Esophagus squamous epithelium (tissue), 5 donors: ENCODE results near the gene OPTC. TPM values are rescaled to one million over a fixed set of nuclear protein-coding genes. Genes with fewer than 3 reads are reported as not detected.

ENCODE experiments used
- DNase-seq: peaks from one replicate; lab custom pipeline; 2025; lab: John Stamatoyannopoulos, UW
- H3K27ac ChIP-seq, 4 donors: fragments of 200-600 bp; sonication (generic); one replicate each; pipeline ENCODE4 v1.5.1; 2016 to 2019; ENCODE audit warnings: mild to moderate bottlenecking in 1 of 4
- H3K27me3 ChIP-seq, 4 donors: fragments of 200-600 bp; sonication (generic); 1 replicate in 3 of 4; 2 replicates in 1 of 4; pipeline versions ENCODE4 v1.5.1 to v1.6.0; 2017 to 2021; ENCODE audit warnings: antibody characterized with exemption in 1 of 4
- H3K36me3 ChIP-seq, 3 donors: fragments of 200-600 bp; sonication (generic); one replicate each; pipeline ENCODE4 v1.5.1; 2016 to 2019
- H3K4me1 ChIP-seq, 3 donors: fragments of 200-600 bp; sonication (generic); one replicate each; pipeline ENCODE4 v1.5.1; 2017 to 2019
- H3K4me3 ChIP-seq, 4 donors: fragments of 200-600 bp; sonication (generic); 1 replicate in 3 of 4; 2 replicates in 1 of 4; pipeline ENCODE4 v1.5.1; 2016 to 2019; ENCODE audit warnings: mild to moderate bottlenecking in 2 of 4, moderate library complexity in 1 of 4
- H3K9me3 ChIP-seq, 3 donors: fragments of 200-600 bp; sonication (generic); one replicate each; pipeline ENCODE4 v1.5.1; 2016 to 2019
- POLR2A ChIP-seq, 4 donors: fragments of 450-650 bp; IDR thresholded peaks; one replicate each; pipeline ENCODE4 v1.6.1; 2017; ENCODE audit warnings: antibody characterized with exemption in 4 of 4, mild to moderate bottlenecking in 4 of 4, moderate library complexity in 3 of 4
- WGBS, 2 donors: methylation state at CpG; one replicate each; pipeline ENCODE4 v1.1.5; 2018; 5-methylcytosine and 5-hydroxymethylcytosine counted together
- intact Hi-C: fragments of 100-400 bp; cut with DNase I; formaldehyde crosslinking; loops from one replicate; pipeline ENCODE4 v1.15.0; 2022
- total RNA-seq, 4 donors: library from RNA; depleted of rRNA; stranded (reverse); fragments of >200 nt; gene quantifications; one replicate each; pipeline ENCODE4 v1.1.0, GENCODE V29; 2016
- TF ChIP-seq, protein P1 (sequence below), 6 experiments: fragments of 450-650 bp in 4 of 6; fragments of 200-600 bp in 2 of 6; sonication (generic) in 2 of 6; IDR thresholded peaks; one replicate each; pipeline ENCODE4 v1.5.1; 2016 to 2019; ENCODE audit warnings: antibody characterized with exemption in 6 of 6, mild to moderate bottlenecking in 4 of 6, moderate library complexity in 4 of 6
- donor health status: DM: yes; HTN: yes; CAD: no.

Gene OPTC
- total RNA-seq, 4 donors from 2014 or later: not detected

DNA sequence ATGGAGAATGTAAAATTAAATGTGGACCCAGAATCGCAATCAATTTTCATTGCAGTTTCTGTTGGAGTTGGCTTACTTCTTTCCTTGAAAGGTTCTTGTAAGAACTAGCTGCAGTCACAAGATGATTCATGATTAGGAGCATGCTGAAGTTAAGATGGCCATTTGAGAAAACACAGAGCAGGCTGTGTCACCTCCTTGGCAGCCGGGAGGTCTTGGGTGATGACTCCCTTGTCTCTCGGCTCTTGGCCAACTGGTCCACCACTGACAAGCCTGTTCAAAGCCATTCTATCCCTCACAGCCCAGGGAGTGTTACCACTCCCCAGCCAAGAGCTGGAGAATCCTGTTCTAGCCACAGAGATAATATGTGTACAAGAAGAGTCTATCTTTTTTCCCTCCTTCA is 40.6 kb downstream of the OPTC start:
- no peaks in the 10 kb centered on the region for H3K36me3 ChIP-seq
- no peaks in the 10 kb centered on the region for H3K27me3 ChIP-seq
- no peak overlapping the region for H3K4me3 ChIP-seq
- WGBS, 2 donors: 37 to 50% methylated on average over 3 of the region's 3 CpGs
- no peak for TF ChIP-seq POLR2A (IDR thresholded peaks at IDR 0.05)
- TF ChIP-seq, protein P1, sequence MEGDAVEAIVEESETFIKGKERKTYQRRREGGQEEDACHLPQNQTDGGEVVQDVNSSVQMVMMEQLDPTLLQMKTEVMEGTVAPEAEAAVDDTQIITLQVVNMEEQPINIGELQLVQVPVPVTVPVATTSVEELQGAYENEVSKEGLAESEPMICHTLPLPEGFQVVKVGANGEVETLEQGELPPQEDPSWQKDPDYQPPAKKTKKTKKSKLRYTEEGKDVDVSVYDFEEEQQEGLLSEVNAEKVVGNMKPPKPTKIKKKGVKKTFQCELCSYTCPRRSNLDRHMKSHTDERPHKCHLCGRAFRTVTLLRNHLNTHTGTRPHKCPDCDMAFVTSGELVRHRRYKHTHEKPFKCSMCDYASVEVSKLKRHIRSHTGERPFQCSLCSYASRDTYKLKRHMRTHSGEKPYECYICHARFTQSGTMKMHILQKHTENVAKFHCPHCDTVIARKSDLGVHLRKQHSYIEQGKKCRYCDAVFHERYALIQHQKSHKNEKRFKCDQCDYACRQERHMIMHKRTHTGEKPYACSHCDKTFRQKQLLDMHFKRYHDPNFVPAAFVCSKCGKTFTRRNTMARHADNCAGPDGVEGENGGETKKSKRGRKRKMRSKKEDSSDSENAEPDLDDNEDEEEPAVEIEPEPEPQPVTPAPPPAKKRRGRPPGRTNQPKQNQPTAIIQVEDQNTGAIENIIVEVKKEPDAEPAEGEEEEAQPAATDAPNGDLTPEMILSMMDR (IDR thresholded peaks at IDR 0.05): no peak
- H3K9me3 ChIP-seq: no peaks in the 10 kb centered on the region
- no peak for DNase-seq
- peaks cover 4 to 24% (median 6%) of the 10 kb centered on the region in 3 donors for H3K4me1 ChIP-seq
- intact Hi-C loops: no loop called here
- H3K27ac ChIP-seq: peak overlapping the region in 3 of 4 donors; percentile 45 to 74 (median 57)

DNA sequence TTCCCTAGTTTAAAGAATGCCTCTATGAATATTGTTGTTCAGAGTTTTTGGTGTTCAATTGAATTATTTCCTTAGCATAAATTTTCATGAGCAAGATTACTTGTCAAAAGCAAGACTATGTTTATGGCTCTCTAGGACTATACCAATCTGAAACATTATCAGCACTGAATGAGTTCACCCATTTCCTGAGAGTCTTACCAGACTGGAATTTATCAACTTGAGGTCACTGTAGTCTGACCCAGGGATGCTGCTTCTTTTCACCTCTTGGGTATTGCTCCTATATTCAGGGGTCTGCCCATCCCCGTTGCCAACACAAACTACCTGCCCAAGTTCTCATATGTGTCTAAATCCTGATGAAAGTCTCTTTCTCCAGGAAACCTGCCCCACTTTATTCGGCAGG is 42.6 kb downstream of the OPTC start:
- no peak for DNase-seq
- Histone ChIP-seq H3K36me3 (no peaks in the 10 kb centered on the region), H3K9me3 (no peaks in the 10 kb centered on the region), H3K27me3 (no peaks in the 10 kb centered on the region), H3K27ac (no peak overlapping the region), H3K4me1 (peaks cover 4 to 24% (median 6%) of the 10 kb centered on the region in 3 donors), H3K4me3 (no peak overlapping the region)
- intact Hi-C loops: no loop called here
- no peak for TF ChIP-seq POLR2A (IDR thresholded peaks at IDR 0.05)
- TF ChIP-seq, protein P1 (IDR thresholded peaks at IDR 0.05): no peak
- WGBS, 2 donors: 57 to 63% methylated on average over 2 of the region's 2 CpGs

DNA sequence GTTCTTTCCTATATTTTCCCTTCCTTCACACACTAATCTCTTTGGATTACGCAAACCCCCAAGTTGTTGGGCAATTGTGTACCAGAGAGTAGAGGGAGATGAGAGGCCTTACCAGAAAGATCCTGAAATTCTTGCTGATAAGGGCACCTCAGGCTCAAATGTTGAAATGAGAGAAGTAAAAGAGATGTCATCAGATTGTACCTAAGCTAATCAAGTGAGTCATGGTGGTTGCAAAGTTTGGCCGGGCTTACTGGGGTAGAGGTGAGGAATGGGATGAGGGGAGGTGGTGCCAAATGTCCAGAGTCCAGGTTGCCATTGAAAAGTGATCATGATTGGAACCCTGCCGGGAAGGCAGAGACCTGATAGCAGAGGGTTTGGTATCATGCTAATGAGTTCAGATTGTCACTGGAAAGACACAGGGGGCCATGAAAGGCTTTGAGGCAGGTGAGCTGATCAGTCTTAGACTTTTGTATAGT is 43.1 kb downstream of the OPTC start:
- Histone ChIP-seq H3K4me3 (no peak overlapping the region), H3K4me1 (peaks cover 4 to 24% (median 6%) of the 10 kb centered on the region in 3 donors), H3K36me3 (no peaks in the 10 kb centered on the region), H3K27me3 (no peaks in the 10 kb centered on the region), H3K9me3 (no peaks in the 10 kb centered on the region), H3K27ac (peak overlapping the region in 1 of 4 donors; percentile 19)
- intact Hi-C loops: no loop called here
- no peak for DNase-seq
- no peak for TF ChIP-seq POLR2A (IDR thresholded peaks at IDR 0.05)
- TF ChIP-seq, protein P1 (IDR thresholded peaks at IDR 0.05): no peak
- WGBS, 2 donors: 66 to 74% methylated on average over 3 of the region's 3 CpGs

DNA sequence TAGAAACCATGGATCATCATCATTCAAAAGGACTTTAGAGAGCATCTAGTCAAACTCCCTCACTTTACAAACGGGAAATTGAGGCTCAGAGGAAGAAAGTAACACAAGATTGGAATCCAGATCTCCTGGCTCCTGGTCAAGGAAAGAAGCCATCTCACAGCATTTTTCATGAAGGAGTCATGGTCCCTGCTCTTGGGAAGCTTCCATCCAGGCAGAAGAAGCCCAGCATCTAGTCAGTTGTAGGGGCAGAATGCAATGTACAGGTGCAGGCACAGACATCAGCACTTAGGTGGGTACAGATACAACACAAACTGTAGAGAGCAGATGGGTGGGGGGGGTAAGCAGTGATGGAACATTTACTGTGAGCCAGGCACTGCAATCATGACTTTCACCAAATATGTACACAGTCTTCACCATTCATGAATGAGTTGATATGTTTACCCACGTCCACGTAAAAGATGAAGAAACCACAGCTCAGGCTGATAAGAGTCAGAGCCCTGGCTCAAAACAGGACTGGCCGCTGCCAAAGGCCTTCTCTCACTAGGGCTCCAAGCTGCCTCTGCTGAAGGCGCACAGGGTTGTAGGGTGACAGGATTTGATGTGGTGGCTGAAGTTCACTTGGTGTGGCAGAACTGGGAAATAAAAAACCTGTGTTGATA is 44.0 kb downstream of the OPTC start:
- H3K4me1 ChIP-seq: peaks cover 4 to 24% (median 6%) of the 10 kb centered on the region in 3 donors
- H3K9me3 ChIP-seq: no peaks in the 10 kb centered on the region
- intact Hi-C loops: no loop called here
- 67 to 70% methylated on average over 5 of the region's 5 CpGs for WGBS, 2 donors
- TF ChIP-seq, protein P1 (IDR thresholded peaks at IDR 0.05): no peak
- no peak for TF ChIP-seq POLR2A (IDR thresholded peaks at IDR 0.05)
- H3K27ac ChIP-seq: no peak overlapping the region
- no peak for DNase-seq
- H3K27me3 ChIP-seq: no peaks in the 10 kb centered on the region
- no peaks in the 10 kb centered on the region for H3K36me3 ChIP-seq
- H3K4me3 ChIP-seq: no peak overlapping the region

DNA sequence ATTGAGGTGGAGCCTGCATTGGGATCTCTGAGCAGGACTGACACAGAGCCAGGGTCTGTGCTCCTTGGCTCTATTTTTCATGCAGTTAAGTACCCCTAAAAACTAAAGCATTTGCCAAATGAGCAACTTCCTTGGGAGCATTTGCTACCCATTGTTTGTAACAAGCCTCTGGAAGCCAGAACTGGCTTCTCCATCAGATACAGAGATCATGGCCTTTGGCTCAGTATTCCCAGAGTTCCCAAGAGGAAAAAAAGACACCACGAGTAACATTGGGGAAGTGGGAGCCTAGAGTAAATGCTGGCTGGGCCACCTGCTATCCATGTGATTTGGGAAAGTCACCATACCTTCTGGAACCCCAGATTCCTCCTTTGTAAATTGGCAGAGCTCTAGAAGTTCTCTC is 44.8 kb downstream of the OPTC start:
- no peak for TF ChIP-seq POLR2A (IDR thresholded peaks at IDR 0.05)
- TF ChIP-seq, protein P1 (IDR thresholded peaks at IDR 0.05): no peak
- H3K4me3 ChIP-seq: no peak overlapping the region
- intact Hi-C loops: no loop called here
- H3K27me3 ChIP-seq: no peaks in the 10 kb centered on the region
- 44 to 53% methylated on average over 1 of the region's 1 CpG for WGBS, 2 donors
- H3K36me3 ChIP-seq: no peaks in the 10 kb centered on the region
- DNase-seq: no peak
- no peaks in the 10 kb centered on the region for H3K9me3 ChIP-seq
- peaks cover 4 to 20% (median 6%) of the 10 kb centered on the region in 3 donors for H3K4me1 ChIP-seq
- H3K27ac ChIP-seq: no peak overlapping the region
